Keratinocyte (primary cell): Measurements from ENCODE around the gene NRF1. TPM values are rescaled to one million over a fixed set of nuclear protein-coding genes. Genes with fewer than 3 reads are reported as not detected.
"Not testable (repeated sequence)": the region's sequence is repeated elsewhere in the genome, so short reads cannot be mapped to it uniquely, and the experiment has no call there.

Source experiments
- DNase-seq: peaks from one replicate; pipeline ENCODE4 v3.0.0-alpha.2; 2011; ENCODE audit warnings: low read depth, missing footprints, low spot score
- FAIRE-seq: peaks from 2 replicates; lab custom pipeline; 2011; peaks lifted over from hg19 to GRCh38; lab: Jason Lieb, UNC
- H2AFZ ChIP-seq: 2 replicates; pipeline ENCODE4 v1.6.0; 2012; ENCODE audit warnings: low read length, control low read depth, inconsistent platforms; ENCODE audit not compliant: control insufficient read depth
- H3K27ac ChIP-seq: 2 replicates; pipeline ENCODE4 v1.5.1; 2011; ENCODE audit warnings: low read length; ENCODE audit not compliant: control insufficient read depth, insufficient read depth
- H3K27me3 ChIP-seq: 3 replicates; pipeline ENCODE4 v1.6.0; 2011; ENCODE audit warnings: low read length; ENCODE audit not compliant: control insufficient read depth, insufficient read depth; ENCODE audit errors: extremely low read depth
- H3K36me3 ChIP-seq, 2 experiments: 2 replicates in 1 of 2; 3 replicates in 1 of 2; pipeline ENCODE4 v1.5.1; 2011; ENCODE audit warnings: low read length in 2 of 2, mild to moderate bottlenecking in 1 of 2; ENCODE audit not compliant: control insufficient read depth in 2 of 2, insufficient read depth in 2 of 2; ENCODE audit errors: extremely low read depth in 1 of 2
- H3K4me1 ChIP-seq: 3 replicates; pipeline ENCODE4 v1.5.1; 2011; ENCODE audit warnings: low read length; ENCODE audit not compliant: control insufficient read depth, insufficient read depth; ENCODE audit errors: extremely low read depth
- H3K4me2 ChIP-seq: 3 replicates; pipeline ENCODE4 v1.6.0; 2011; ENCODE audit warnings: low read depth, low read length; ENCODE audit not compliant: control insufficient read depth, insufficient read depth; ENCODE audit errors: extremely low read depth
- H3K4me3 ChIP-seq, 3 experiments: fragments of 200-600 bp in 1 of 3; sonication (generic) in 1 of 3; 2 replicates in 2 of 3; 3 replicates in 1 of 3; pipeline ENCODE4 v1.5.1; 2011 to 2016; ENCODE audit warnings: low read length in 3 of 3, mild to moderate bottlenecking in 3 of 3, control low read depth in 2 of 3, inconsistent platforms in 1 of 3, low read depth in 1 of 3, mixed read lengths in 1 of 3, mixed run types in 1 of 3, moderate library complexity in 1 of 3; ENCODE audit not compliant: control insufficient read depth in 2 of 3, insufficient read depth in 2 of 3; ENCODE audit errors: extremely low read depth in 1 of 3
- H3K79me2 ChIP-seq: 2 replicates; pipeline ENCODE4 v1.6.0; 2012; ENCODE audit warnings: low read length; ENCODE audit not compliant: control insufficient read depth, insufficient read depth
- H3K9ac ChIP-seq: 3 replicates; pipeline ENCODE4 v1.6.0; 2011; ENCODE audit warnings: low read length; ENCODE audit not compliant: control insufficient read depth, insufficient read depth; ENCODE audit errors: extremely low read depth
- H3K9me1 ChIP-seq: 3 replicates; pipeline ENCODE4 v1.6.0; 2011; ENCODE audit warnings: low read length; ENCODE audit not compliant: control insufficient read depth, insufficient read depth; ENCODE audit errors: extremely low read depth
- H3K9me3 ChIP-seq: 2 replicates; pipeline ENCODE4 v1.5.1; 2012; ENCODE audit warnings: low read depth, low read length; ENCODE audit not compliant: control insufficient read depth
- H4K20me1 ChIP-seq: 3 replicates; pipeline ENCODE4 v1.6.0; 2011; ENCODE audit warnings: low read length; ENCODE audit not compliant: control insufficient read depth, insufficient read depth; ENCODE audit errors: extremely low read depth
- CTCF ChIP-seq, 3 experiments: IDR thresholded peaks in 1 of 3; conservative IDR thresholded peaks in 1 of 3; optimal IDR thresholded peaks in 1 of 3; 2 replicates in 2 of 3; 3 replicates in 1 of 3; pipeline versions ENCODE3 to v1.5.1; 2011; ENCODE audit warnings: low read length in 3 of 3, mild to moderate bottlenecking in 3 of 3, moderate library complexity in 2 of 3, control low read depth in 1 of 3, inconsistent platforms in 1 of 3; ENCODE audit not compliant: insufficient read depth in 2 of 3; ENCODE audit errors: extremely low read depth in 1 of 3
- EZH2 ChIP-seq: IDR thresholded peaks from one replicate; pipeline ENCODE4 v1.6.1; 2012; ENCODE audit warnings: inconsistent platforms, mild to moderate bottlenecking, low read length, moderate library complexity
- dilution Hi-C: fragments of 300-500 bp; cut with MboI; formaldehyde crosslinking; loops from one replicate; pipeline ENCODE4 v1.7.0; 2020; ENCODE audit warnings: low sequenced_read_pairs; ENCODE audit not compliant: extremely low pct_ligation_motif_present
- polyA plus RNA-seq, 5 experiments: library from polyadenylated mRNA; depleted of rRNA in 3 of 5; stranded (reverse) in 3 of 5; stranded (forward) in 1 of 5; unstranded in 1 of 5; fragments of >200 nt; gene quantifications; 1 replicate in 1 of 5; 2 replicates in 3 of 5; 3 replicates in 1 of 5; pipeline versions ENCODE4 v1.2.1 to v1.2.3, GENCODE V29; 2011 to 2012; ENCODE audit warnings: missing spikeins in 2 of 5, low read depth in 1 of 5, low replicate concordance in 1 of 5

NRF1 gene
- polyA plus RNA-seq, 1 donor (not counting 4 experiments of a cell fraction or from before 2014, with no cell fraction given), result 12.6 TPM

- Histone ChIP-seq H3K9me1 (peaks cover 3% of the 10 kb centered on the region), H3K4me3 (no peak overlapping the region), H3K9ac (no peak overlapping the region), H4K20me1 (no peaks in the 10 kb centered on the region), H3K27ac (no peak overlapping the region), H3K27me3 (no peaks in the 10 kb centered on the region), H2AFZ (no peak overlapping the region), H3K36me3 (peaks cover 0 to 4% of the 10 kb centered on the region in 2 experiments), H3K9me3 (no peaks in the 10 kb centered on the region), H3K4me2 (no peak overlapping the region), H3K79me2 (no peaks in the 10 kb centered on the region), H3K4me1 (peaks cover 14% of the 10 kb centered on the region)
- no peak for TF ChIP-seq CTCF (optimal IDR thresholded peaks at IDR 0.05 in 1 of 3, IDR thresholded peaks at IDR 0.05 in 1 of 3, conservative IDR thresholded peaks at IDR 0.05 in 1 of 3; ENCODE audit: extremely low read depth in 1 of 3, insufficient read depth in 2 of 3, low read length in 3 of 3)
- no peak for TF ChIP-seq EZH2
- dilution Hi-C loops, result no loop called here
- DNase-seq, result no peak
- no peak for FAIRE-seq
Measured at GRCh38 chr7:129655811-129656210, 44.3 kb downstream of the NRF1 start.

DNA sequence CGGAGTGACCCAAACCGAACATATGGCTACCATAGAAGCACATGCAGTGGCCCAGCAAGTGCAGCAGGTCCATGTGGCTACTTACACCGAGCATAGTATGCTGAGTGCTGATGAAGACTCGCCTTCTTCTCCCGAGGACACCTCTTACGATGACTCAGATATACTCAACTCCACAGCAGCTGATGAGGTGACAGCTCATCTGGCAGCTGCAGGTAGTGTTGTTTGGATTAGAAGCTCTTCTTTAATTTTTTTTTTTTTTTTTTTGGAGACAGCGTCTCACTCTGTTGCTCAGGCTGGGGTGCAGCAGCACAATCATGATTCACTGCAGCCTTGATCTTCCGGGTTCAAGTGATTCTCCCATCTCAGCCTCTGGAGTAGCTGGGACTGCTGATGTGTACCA, 45.8 kb downstream of the NRF1 start:
- Histone ChIP-seq H3K4me3 (no peak overlapping the region), H3K4me2 (peak overlapping the region; percentile 40), H3K4me1 (peaks cover 14% of the 10 kb centered on the region), H3K27ac (peak overlapping the region; percentile 23), H3K79me2 (no peaks in the 10 kb centered on the region), H3K9me1 (peaks cover 3% of the 10 kb centered on the region), H3K27me3 (no peaks in the 10 kb centered on the region), H3K36me3 (peaks cover 0 to 4% of the 10 kb centered on the region in 2 experiments), H3K9ac (no peak overlapping the region), H4K20me1 (no peaks in the 10 kb centered on the region), H2AFZ (no peak overlapping the region), H3K9me3 (no peaks in the 10 kb centered on the region)
- DNase-seq (peak; percentile 61), FAIRE-seq (peak; percentile 95)
- dilution Hi-C loops, result no loop called here
- no peak for TF ChIP-seq CTCF (optimal IDR thresholded peaks at IDR 0.05 in 1 of 3, IDR thresholded peaks at IDR 0.05 in 1 of 3, conservative IDR thresholded peaks at IDR 0.05 in 1 of 3; ENCODE audit: extremely low read depth in 1 of 3, insufficient read depth in 2 of 3, low read length in 3 of 3)
- no peak for TF ChIP-seq EZH2

DNA sequence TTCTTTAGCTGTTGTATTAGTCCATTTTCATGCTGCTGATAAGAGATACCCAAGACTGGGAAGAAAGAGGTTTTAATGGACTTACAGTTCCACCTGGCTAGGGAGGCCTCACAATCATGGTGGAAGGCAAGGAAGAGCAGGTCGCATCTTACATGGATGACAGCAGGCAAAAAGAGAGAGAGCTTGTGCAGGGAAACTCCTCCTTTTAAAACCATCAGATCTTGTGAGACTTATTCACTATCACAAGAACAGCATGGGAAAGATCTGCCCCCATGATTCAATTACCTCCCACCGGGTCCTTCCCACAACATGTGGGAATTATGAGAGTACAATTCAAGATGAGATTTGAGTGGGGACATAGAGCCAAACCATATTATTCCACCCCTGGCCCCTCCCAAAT, 48.4 kb downstream of the NRF1 start:
- H3K79me2 ChIP-seq, dilution Hi-C loops, H3K9me3 ChIP-seq, H3K4me3 ChIP-seq, FAIRE-seq, H3K36me3 ChIP-seq, DNase-seq, H3K4me2 ChIP-seq, H4K20me1 ChIP-seq, H3K9me1 ChIP-seq, H3K9ac ChIP-seq, H3K27ac ChIP-seq, H2AFZ ChIP-seq, H3K27me3 ChIP-seq: not testable (repeated sequence)
- H3K4me1 ChIP-seq, result peaks cover 19% of the 10 kb centered on the region
